ENCODE results near the gene RNU6-1.

DNA sequence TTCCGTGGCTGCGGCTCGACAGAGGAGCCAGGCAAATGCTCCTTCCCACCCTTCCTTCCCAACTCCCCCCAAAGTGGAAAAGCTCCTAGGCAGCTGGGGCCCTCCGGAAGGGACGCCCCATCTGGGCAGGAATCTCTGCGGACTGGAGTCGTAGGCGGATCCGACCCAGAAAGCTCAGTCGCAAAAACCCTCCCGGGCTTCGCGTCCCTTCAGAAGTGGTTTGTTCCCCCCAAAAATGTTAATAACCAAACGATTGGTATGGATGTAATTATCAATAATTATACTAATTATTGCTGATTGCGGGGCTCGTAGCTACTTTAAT is 3.8 kb downstream of the RNU6-1 start:
- TF ChIP-seq, protein P1, sequence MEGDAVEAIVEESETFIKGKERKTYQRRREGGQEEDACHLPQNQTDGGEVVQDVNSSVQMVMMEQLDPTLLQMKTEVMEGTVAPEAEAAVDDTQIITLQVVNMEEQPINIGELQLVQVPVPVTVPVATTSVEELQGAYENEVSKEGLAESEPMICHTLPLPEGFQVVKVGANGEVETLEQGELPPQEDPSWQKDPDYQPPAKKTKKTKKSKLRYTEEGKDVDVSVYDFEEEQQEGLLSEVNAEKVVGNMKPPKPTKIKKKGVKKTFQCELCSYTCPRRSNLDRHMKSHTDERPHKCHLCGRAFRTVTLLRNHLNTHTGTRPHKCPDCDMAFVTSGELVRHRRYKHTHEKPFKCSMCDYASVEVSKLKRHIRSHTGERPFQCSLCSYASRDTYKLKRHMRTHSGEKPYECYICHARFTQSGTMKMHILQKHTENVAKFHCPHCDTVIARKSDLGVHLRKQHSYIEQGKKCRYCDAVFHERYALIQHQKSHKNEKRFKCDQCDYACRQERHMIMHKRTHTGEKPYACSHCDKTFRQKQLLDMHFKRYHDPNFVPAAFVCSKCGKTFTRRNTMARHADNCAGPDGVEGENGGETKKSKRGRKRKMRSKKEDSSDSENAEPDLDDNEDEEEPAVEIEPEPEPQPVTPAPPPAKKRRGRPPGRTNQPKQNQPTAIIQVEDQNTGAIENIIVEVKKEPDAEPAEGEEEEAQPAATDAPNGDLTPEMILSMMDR (IDR thresholded peaks at IDR 0.05): no peak
- TF ChIP-seq POLR2A (IDR thresholded peaks at IDR 0.05) (no peak), EP300 (IDR thresholded peaks at IDR 0.05) (no peak), POLR2AphosphoS5 (IDR thresholded peaks at IDR 0.05) (no peak)

Measured in gastroesophageal sphincter (tissue), 3 donors.